KMS-11 (cell line): ENCODE results near the gene CENPT.

Experiments
- H2AFZ ChIP-seq: fragments of 200-600 bp; sonication (generic); 2 replicates; pipeline ENCODE4 v1.6.1; 2016; ENCODE audit warnings: antibody characterized with exemption, mixed run types, low read depth
- H3K27ac ChIP-seq: fragments of 200-600 bp; sonication (generic); 2 replicates; pipeline ENCODE4 v1.6.1; 2016; ENCODE audit warnings: mild to moderate bottlenecking, mixed run types
- H3K27me3 ChIP-seq: fragments of 200-600 bp; sonication (generic); 2 replicates; pipeline ENCODE4 v1.6.1; 2017; ENCODE audit warnings: mild to moderate bottlenecking, low read depth, mixed run types, moderate library complexity; ENCODE audit not compliant: insufficient read depth
- H3K36me3 ChIP-seq: fragments of 200-600 bp; sonication (generic); 2 replicates; pipeline ENCODE4 v1.6.1; 2017; ENCODE audit warnings: mild to moderate bottlenecking, mixed run types; ENCODE audit not compliant: insufficient read depth
- H3K4me1 ChIP-seq: fragments of 200-600 bp; sonication (generic); 2 replicates; pipeline ENCODE4 v1.6.1; 2016; ENCODE audit warnings: mild to moderate bottlenecking, low read depth, mixed run types; ENCODE audit not compliant: poor library complexity, severe bottlenecking
- H3K4me2 ChIP-seq: fragments of 200-600 bp; sonication (generic); 2 replicates; pipeline ENCODE4 v1.7.0; 2016; ENCODE audit warnings: mild to moderate bottlenecking, mixed run types
- H3K4me3 ChIP-seq: fragments of 200-600 bp; sonication (generic); IDR thresholded peaks from 2 replicates; pipeline ENCODE4 v1.6.1; 2017; ENCODE audit warnings: low read depth, low read length, mixed read lengths; ENCODE audit not compliant: insufficient read depth
- H3K79me2 ChIP-seq: fragments of 200-600 bp; sonication (generic); 2 replicates; pipeline ENCODE4 v1.6.1; 2016; ENCODE audit warnings: low read depth, mixed run types; ENCODE audit not compliant: insufficient read depth
- H3K9ac ChIP-seq: fragments of 200-600 bp; sonication (generic); 2 replicates; pipeline ENCODE4 v1.6.1; 2016; ENCODE audit warnings: mild to moderate bottlenecking, mixed run types
- H4K20me1 ChIP-seq: fragments of 200-600 bp; sonication (generic); 2 replicates; pipeline ENCODE4 v1.6.1; 2016; ENCODE audit warnings: mild to moderate bottlenecking, mixed run types; ENCODE audit not compliant: insufficient read depth
- TF ChIP-seq, protein P1 (sequence below): fragments of 200-600 bp; sonication (generic); conservative IDR thresholded peaks from 2 replicates; pipeline ENCODE4 v1.6.1; 2017; ENCODE audit warnings: low read depth, mild to moderate bottlenecking, antibody characterized with exemption, low read length, moderate library complexity, mixed read lengths

Gene CENPT

GRCh38 chr16:67879462-67879861 lies 32.0 kb upstream of the CENPT start:
- H3K4me3 ChIP-seq: no peak overlapping the region
- no peak overlapping the region for H2AFZ ChIP-seq
- no peak overlapping the region for H3K27ac ChIP-seq
- H4K20me1 ChIP-seq: no peaks in the 10 kb centered on the region
- no peaks in the 10 kb centered on the region for H3K27me3 ChIP-seq
- TF ChIP-seq, protein P1, sequence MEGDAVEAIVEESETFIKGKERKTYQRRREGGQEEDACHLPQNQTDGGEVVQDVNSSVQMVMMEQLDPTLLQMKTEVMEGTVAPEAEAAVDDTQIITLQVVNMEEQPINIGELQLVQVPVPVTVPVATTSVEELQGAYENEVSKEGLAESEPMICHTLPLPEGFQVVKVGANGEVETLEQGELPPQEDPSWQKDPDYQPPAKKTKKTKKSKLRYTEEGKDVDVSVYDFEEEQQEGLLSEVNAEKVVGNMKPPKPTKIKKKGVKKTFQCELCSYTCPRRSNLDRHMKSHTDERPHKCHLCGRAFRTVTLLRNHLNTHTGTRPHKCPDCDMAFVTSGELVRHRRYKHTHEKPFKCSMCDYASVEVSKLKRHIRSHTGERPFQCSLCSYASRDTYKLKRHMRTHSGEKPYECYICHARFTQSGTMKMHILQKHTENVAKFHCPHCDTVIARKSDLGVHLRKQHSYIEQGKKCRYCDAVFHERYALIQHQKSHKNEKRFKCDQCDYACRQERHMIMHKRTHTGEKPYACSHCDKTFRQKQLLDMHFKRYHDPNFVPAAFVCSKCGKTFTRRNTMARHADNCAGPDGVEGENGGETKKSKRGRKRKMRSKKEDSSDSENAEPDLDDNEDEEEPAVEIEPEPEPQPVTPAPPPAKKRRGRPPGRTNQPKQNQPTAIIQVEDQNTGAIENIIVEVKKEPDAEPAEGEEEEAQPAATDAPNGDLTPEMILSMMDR: no peak
- peaks cover 11% of the 10 kb centered on the region for H3K4me1 ChIP-seq
- no peak overlapping the region for H3K9ac ChIP-seq
- peaks cover 15% of the 10 kb centered on the region for H3K79me2 ChIP-seq
- H3K4me2 ChIP-seq: no peak overlapping the region
- H3K36me3 ChIP-seq: peaks cover 18% of the 10 kb centered on the region; the same call in 1 of the 2 replicates

DNA sequence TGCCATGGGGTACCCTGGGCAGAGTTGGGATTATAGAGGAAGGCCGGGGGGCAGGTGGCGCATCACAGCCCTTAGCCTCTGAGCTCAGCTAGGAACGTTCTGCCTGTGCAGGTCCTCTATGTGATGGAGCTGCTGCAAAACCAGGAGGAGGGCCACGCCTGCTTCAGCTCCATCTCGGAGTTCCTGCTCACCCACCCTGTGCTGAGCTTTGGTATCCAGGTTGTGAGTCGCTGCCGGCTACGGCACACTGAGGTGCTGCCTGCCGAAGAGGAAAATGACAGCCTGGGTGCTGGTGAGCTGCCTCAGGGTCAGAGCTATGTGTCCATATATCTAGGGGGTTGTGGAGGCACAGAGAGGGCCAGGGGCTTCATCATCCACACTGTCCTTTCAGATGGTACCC lies 31.4 kb upstream of the CENPT start:
- no peak overlapping the region for H3K9ac ChIP-seq
- no peak overlapping the region for H3K27ac ChIP-seq
- H4K20me1 ChIP-seq: no peaks in the 10 kb centered on the region
- H3K4me3 ChIP-seq: no peak overlapping the region
- TF ChIP-seq, protein P1: no peak
- peaks cover 22% of the 10 kb centered on the region for H3K79me2 ChIP-seq
- no peak overlapping the region for H3K4me2 ChIP-seq
- peaks cover 18% of the 10 kb centered on the region for H3K4me1 ChIP-seq
- peaks cover 18% of the 10 kb centered on the region; the same call in 1 of the 2 replicates for H3K36me3 ChIP-seq
- H2AFZ ChIP-seq: no peak overlapping the region
- H3K27me3 ChIP-seq: no peaks in the 10 kb centered on the region

DNA sequence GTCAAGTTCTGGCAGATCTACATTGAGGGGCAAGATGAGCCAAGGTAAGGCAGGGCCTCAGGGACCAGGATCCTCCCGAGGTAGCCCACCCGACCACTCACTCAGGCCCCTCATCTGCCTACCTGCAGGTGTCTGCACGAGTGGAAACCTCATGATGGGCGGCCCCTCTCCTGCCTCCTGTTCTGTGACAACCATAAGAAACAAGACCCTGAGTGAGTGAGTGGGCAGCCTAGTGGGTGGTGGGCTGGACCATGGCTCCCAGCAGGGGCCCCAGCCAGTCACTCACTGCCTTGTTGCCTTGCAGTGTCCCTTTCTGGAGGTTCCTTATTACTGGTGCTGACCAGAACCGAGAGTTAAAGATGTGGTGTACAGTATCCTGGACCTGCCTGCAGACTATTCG lies 30.7 kb upstream of the CENPT start:
- Histone ChIP-seq H2AFZ (no peak overlapping the region), H3K36me3 (peaks cover 18% of the 10 kb centered on the region; the same call in 1 of the 2 replicates), H3K4me1 (peaks cover 19% of the 10 kb centered on the region), H3K27ac (no peak overlapping the region), H4K20me1 (no peaks in the 10 kb centered on the region), H3K4me3 (no peak overlapping the region), H3K79me2 (peaks cover 28% of the 10 kb centered on the region), H3K9ac (no peak overlapping the region), H3K27me3 (no peaks in the 10 kb centered on the region), H3K4me2 (no peak overlapping the region)
- TF ChIP-seq, protein P1: no peak

- H3K4me3 ChIP-seq: no peak overlapping the region
Measured at GRCh38 chr16:67877064-67877463, 29.6 kb upstream of the CENPT start.

More at GRCh38 chr16:67877064-67877463, 29.6 kb upstream of the CENPT start:
- Histone ChIP-seq H2AFZ (no peak overlapping the region), H3K4me2 (no peak overlapping the region), H3K4me1 (peaks cover 26% of the 10 kb centered on the region), H3K36me3 (peaks cover 18% of the 10 kb centered on the region; the same call in 1 of the 2 replicates), H3K27me3 (no peaks in the 10 kb centered on the region), H4K20me1 (no peaks in the 10 kb centered on the region), H3K27ac (no peak overlapping the region), H3K9ac (no peak overlapping the region), H3K79me2 (peaks cover 30% of the 10 kb centered on the region)
- TF ChIP-seq, protein P1: no peak
